LNCaP clone FGC (cell line): ENCODE results near the gene TOPORS.

Source experiments
- DNase-seq: peaks from one replicate; pipeline ENCODE4 v3.0.0-alpha.2; 2011; ENCODE audit warnings: low read depth
- H3K4me3 ChIP-seq: 2 replicates; pipeline ENCODE4 v1.5.1; 2011; ENCODE audit warnings: mild to moderate bottlenecking, low read depth, low read length, control low read depth
- CTCF ChIP-seq: IDR thresholded peaks from 2 replicates; pipeline ENCODE4 v1.5.1; 2012; ENCODE audit warnings: mild to moderate bottlenecking; ENCODE audit not compliant: control insufficient read depth, insufficient read depth; ENCODE audit errors: extremely low read depth

TOPORS gene

GRCh38 chr9:32508728-32509127, 43.7 kb downstream of the TOPORS start:
- TF ChIP-seq CTCF, result no peak
- DNase-seq, result no peak
- no peak overlapping the region for H3K4me3 ChIP-seq

GRCh38 chr9:32503008-32503407, 49.4 kb downstream of the TOPORS start:
- H3K4me3 ChIP-seq, result no peak overlapping the region

GRCh38 chr9:32502464-32502863, 49.9 kb downstream of the TOPORS start:
- TF ChIP-seq CTCF, result no peak
- H3K4me3 ChIP-seq, result no peak overlapping the region
- DNase-seq, result no peak

More at GRCh38 chr9:32503008-32503407, 49.4 kb downstream of the TOPORS start:
- no peak for DNase-seq
- no peak for TF ChIP-seq CTCF

GRCh38 chr9:32501868-32502267, 50.5 kb downstream of the TOPORS start:
- no peak for DNase-seq
- no peak overlapping the region for H3K4me3 ChIP-seq
- no peak for TF ChIP-seq CTCF

GRCh38 chr9:32500768-32501167, 51.6 kb downstream of the TOPORS start:
- TF ChIP-seq CTCF, result no peak
- H3K4me3 ChIP-seq, result no peak overlapping the region

GRCh38 chr9:32497921-32498320, 54.5 kb downstream of the TOPORS start:
- DNase-seq, result no peak
- no peak for TF ChIP-seq CTCF

More at GRCh38 chr9:32500768-32501167, 51.6 kb downstream of the TOPORS start:
- DNase-seq, result no peak

GRCh38 chr9:32490601-32491000, 61.8 kb downstream of the TOPORS start:
- H3K4me3 ChIP-seq, result no peak overlapping the region
- no peak for TF ChIP-seq CTCF
- DNase-seq, result no peak

More at GRCh38 chr9:32497921-32498320, 54.5 kb downstream of the TOPORS start:
- H3K4me3 ChIP-seq, result no peak overlapping the region
